H9 (cell line): ENCODE measurements around the gene ASH1L. TPM values are rescaled to one million over a fixed set of nuclear protein-coding genes. Genes with fewer than 3 reads are reported as not detected.

Experiments
- DNase-seq: peaks from one replicate; pipeline ENCODE4 v3.0.0-alpha.2; 2017
- H2AFZ ChIP-seq: one replicate; pipeline ENCODE4 v1.6.1; 2013; ENCODE audit warnings: mild to moderate bottlenecking, low read length, control low read depth, moderate library complexity
- H2AK5ac ChIP-seq: 2 replicates; pipeline ENCODE4 v1.6.1; 2013; ENCODE audit warnings: low read length, control low read depth, mixed read lengths; ENCODE audit not compliant: insufficient read length
- H2BK120ac ChIP-seq: one replicate; pipeline ENCODE4 v1.6.1; 2013; ENCODE audit warnings: low read depth, mild to moderate bottlenecking, low read length, control low read depth, inconsistent platforms; ENCODE audit not compliant: poor library complexity, severe bottlenecking
- H2BK12ac ChIP-seq: 2 replicates; pipeline ENCODE4 v1.6.1; 2013; ENCODE audit warnings: low read length, control low read depth, mixed read lengths, low read depth; ENCODE audit not compliant: insufficient read length
- H2BK15ac ChIP-seq: 2 replicates; pipeline ENCODE4 v1.6.1; 2013; ENCODE audit warnings: low read depth, low read length, control low read depth
- H2BK20ac ChIP-seq: one replicate; pipeline ENCODE4 v1.6.1; 2013; ENCODE audit warnings: low read depth, mild to moderate bottlenecking, low read length, control low read depth, inconsistent platforms; ENCODE audit not compliant: poor library complexity, severe bottlenecking
- H2BK5ac ChIP-seq: 2 replicates; pipeline ENCODE4 v1.6.1; 2013; ENCODE audit warnings: low read length, control low read depth, mixed read lengths; ENCODE audit not compliant: insufficient read length
- H3K14ac ChIP-seq: 2 replicates; pipeline ENCODE4 v1.6.1; 2013; ENCODE audit warnings: low read length, control low read depth; ENCODE audit not compliant: insufficient read depth
- H3K18ac ChIP-seq: 2 replicates; pipeline ENCODE4 v1.6.1; 2013; ENCODE audit warnings: low read depth, mild to moderate bottlenecking, mixed read lengths, low read length, control low read depth; ENCODE audit not compliant: insufficient read length
- H3K23ac ChIP-seq: 2 replicates; pipeline ENCODE4 v1.6.1; 2013; ENCODE audit warnings: low read length, control low read depth, mixed read lengths, low read depth; ENCODE audit not compliant: insufficient read length
- H3K23me2 ChIP-seq: 2 replicates; pipeline ENCODE4 v1.6.1; 2013; ENCODE audit warnings: low read depth, mild to moderate bottlenecking, mixed read lengths, low read length, control low read depth; ENCODE audit not compliant: insufficient read length, poor library complexity, severe bottlenecking
- H3K27ac ChIP-seq: 2 replicates; pipeline ENCODE4 v1.5.1; 2013; ENCODE audit warnings: low read length, control low read depth, mixed read lengths, low read depth; ENCODE audit not compliant: insufficient read length
- H3K27me3 ChIP-seq: 2 replicates; pipeline ENCODE4 v1.6.1; 2013; ENCODE audit warnings: low read length, control low read depth, inconsistent platforms; ENCODE audit not compliant: insufficient read depth
- H3K4ac ChIP-seq: 2 replicates; pipeline ENCODE4 v1.6.1; 2013; ENCODE audit warnings: low read depth, mild to moderate bottlenecking, control low read depth, inconsistent platforms, low read length, moderate library complexity
- H3K4me1 ChIP-seq: 2 replicates; pipeline ENCODE4 v1.6.1; 2013; ENCODE audit warnings: low read length, control low read depth, inconsistent platforms; ENCODE audit not compliant: insufficient read depth
- H3K4me2 ChIP-seq: 2 replicates; pipeline ENCODE4 v1.6.1; 2013; ENCODE audit warnings: low read length, control low read depth, mixed read lengths; ENCODE audit not compliant: insufficient read length, insufficient read depth
- H3K56ac ChIP-seq: 2 replicates; pipeline ENCODE4 v1.6.1; 2013; ENCODE audit warnings: low read depth, mild to moderate bottlenecking, mixed read lengths, low read length, control low read depth; ENCODE audit not compliant: insufficient read length
- H3K79me1 ChIP-seq: 2 replicates; pipeline ENCODE4 v1.6.1; 2013; ENCODE audit warnings: low read depth, mild to moderate bottlenecking, moderate library complexity, low read length, control low read depth, inconsistent platforms; ENCODE audit not compliant: insufficient read depth, poor library complexity, severe bottlenecking
- H3K79me2 ChIP-seq: 2 replicates; pipeline ENCODE4 v1.6.1; 2013; ENCODE audit warnings: low read length, control low read depth, inconsistent platforms; ENCODE audit not compliant: insufficient read depth
- H3K9ac ChIP-seq: 2 replicates; pipeline ENCODE4 v1.6.1; 2013; ENCODE audit warnings: low read length, control low read depth, mixed read lengths; ENCODE audit not compliant: insufficient read length; ENCODE audit errors: extremely low read depth
- H3K9me3 ChIP-seq: one replicate; pipeline ENCODE4 v1.6.1; 2013; ENCODE audit warnings: low read depth, low read length, inconsistent platforms; ENCODE audit not compliant: control insufficient read depth
- H3T11ph ChIP-seq: one replicate; pipeline ENCODE4 v1.6.1; 2013; ENCODE audit warnings: mild to moderate bottlenecking, low read length, control low read depth, inconsistent platforms
- H4K20me1 ChIP-seq: one replicate; pipeline ENCODE4 v1.6.1; 2013; ENCODE audit not compliant: control insufficient read depth, insufficient read length, insufficient read depth
- H4K5ac ChIP-seq: 2 replicates; pipeline ENCODE4 v1.6.1; 2013; ENCODE audit warnings: low read depth, mild to moderate bottlenecking, mixed read lengths, low read length, control low read depth; ENCODE audit not compliant: insufficient read length
- H4K8ac ChIP-seq: replicated peaks from 2 replicates; pipeline ENCODE4 v1.6.1; 2013; ENCODE audit warnings: low read length, control low read depth, mixed read lengths, low read depth; ENCODE audit not compliant: insufficient read length
- H4K91ac ChIP-seq: 2 replicates; pipeline ENCODE4 v1.6.1; 2013; ENCODE audit warnings: low read depth, mild to moderate bottlenecking, moderate library complexity, mixed read lengths, low read length, control low read depth; ENCODE audit not compliant: insufficient read length
- H3K27ac Mint-ChIP-seq, 3 experiments: 2 replicates in 2 of 3; 3 replicates in 1 of 3; pipeline ENCODE4 v1.8.0; 2020 to 2021; ENCODE audit warnings: mixed read lengths in 3 of 3, mild to moderate bottlenecking in 1 of 3, moderate library complexity in 1 of 3
- H3K27me3 Mint-ChIP-seq: 2 replicates; pipeline ENCODE4 v1.8.0; 2021; ENCODE audit warnings: low read depth, mild to moderate bottlenecking, moderate library complexity, mixed read lengths
- H3K36me3 Mint-ChIP-seq, 3 experiments: 2 replicates in 2 of 3; 3 replicates in 1 of 3; pipeline ENCODE4 v1.8.0; 2020 to 2021; ENCODE audit warnings: low read depth in 3 of 3, mixed read lengths in 3 of 3; ENCODE audit not compliant: insufficient read depth in 1 of 3
- H3K4me1 Mint-ChIP-seq, 2 experiments: 2 replicates each; pipeline ENCODE4 v1.8.0; 2020; ENCODE audit warnings: mixed read lengths in 2 of 2
- H3K4me3 Mint-ChIP-seq, 2 experiments: 2 replicates in 1 of 2; 3 replicates in 1 of 2; pipeline ENCODE4 v1.8.0; 2020 to 2021; ENCODE audit warnings: mild to moderate bottlenecking in 2 of 2, mixed read lengths in 2 of 2, moderate library complexity in 1 of 2
- H3K9me3 Mint-ChIP-seq, 2 experiments: 2 replicates in 1 of 2; 3 replicates in 1 of 2; pipeline ENCODE4 v1.8.0; 2020; ENCODE audit warnings: mild to moderate bottlenecking in 2 of 2, mixed read lengths in 2 of 2, moderate library complexity in 1 of 2
- WGBS: extraction: QIAGEN DNeasy Blood & Tissue Kit; methylation state at CpG from one replicate; pipeline ENCODE4 v1.1.7; 2013; ENCODE audit warnings: missing lambda C conversion rate, low lambda C conversion rate, mixed read lengths; ENCODE audit not compliant: insufficient read length; ENCODE audit errors: extremely low coverage; 5-methylcytosine and 5-hydroxymethylcytosine counted together
- total RNA-seq: library from RNA; stranded (reverse); gene quantifications from 2 replicates; pipeline ENCODE4 v1.2.1, GENCODE V29; 2021
- TF ChIP-seq, protein P1 (sequence below): fragments of 200-600 bp; sonication (generic); conservative IDR thresholded peaks from 3 replicates; pipeline ENCODE4 v1.8.0; 2021; ENCODE audit warnings: antibody characterized with exemption, mild to moderate bottlenecking

The ASH1L gene
- total RNA-seq, 1 experiment from 2014 or later, result 32.8 TPM

DNA sequence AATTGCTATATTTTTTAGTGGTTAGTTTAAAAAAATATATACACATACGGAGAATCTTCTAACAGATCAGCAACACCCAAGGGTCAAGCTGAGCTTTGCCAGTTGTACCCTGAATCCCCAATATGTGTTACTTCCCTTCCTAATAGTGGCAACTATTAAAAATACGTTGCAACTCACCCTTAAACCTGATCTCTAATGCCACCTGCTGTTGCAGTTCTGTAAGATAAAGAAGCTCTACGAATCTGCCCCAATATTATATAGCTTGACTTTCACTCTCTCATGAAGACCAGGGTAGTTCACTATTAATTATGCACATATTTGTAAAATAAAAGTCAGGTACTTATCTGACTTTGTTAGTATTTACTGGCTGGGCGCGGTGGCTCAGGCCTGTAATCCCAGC is 58.4 kb downstream of the ASH1L start:
- DNase-seq, result no peak
- H4K5ac ChIP-seq, result no peak overlapping the region
- H2BK20ac ChIP-seq, result no peak overlapping the region
- H2BK120ac ChIP-seq, result no peak overlapping the region
- peaks cover 3% of the 10 kb centered on the region; the same call in 1 of the 2 replicates for H3K4me1 ChIP-seq
- no peak overlapping the region for H3K18ac ChIP-seq
- no peak overlapping the region for H3K14ac ChIP-seq
- no peak overlapping the region for H4K91ac ChIP-seq
- no peak overlapping the region for H3K9ac ChIP-seq
- H3K36me3 Mint-ChIP-seq, result peaks cover 0 to 4% (median 0%) of the 10 kb centered on the region in 3 experiments; a peak in 1 of 7 replicates
- H3T11ph ChIP-seq, result no peak overlapping the region
- H3K79me1 ChIP-seq, result peaks cover 8% of the 10 kb centered on the region
- H2BK5ac ChIP-seq, result no peak overlapping the region
- peak overlapping the region in 1 of 3 experiments; percentile 31; a peak in 1 of 7 replicates for H3K27ac Mint-ChIP-seq
- WGBS, result no CpG with 5 or more reads among the region's 5 CpGs
- H2BK12ac ChIP-seq, result no peak overlapping the region
- no peak overlapping the region for H3K23ac ChIP-seq
- no peak overlapping the region for H3K56ac ChIP-seq
- H3K4ac ChIP-seq, result no peak overlapping the region
- no peaks in the 10 kb centered on the region for H3K27me3 ChIP-seq
- no peak overlapping the region for H2BK15ac ChIP-seq
- H3K9me3 Mint-ChIP-seq, result no peaks in the 10 kb centered on the region
- H3K27me3 Mint-ChIP-seq, result no peaks in the 10 kb centered on the region
- H3K4me3 Mint-ChIP-seq, result no peak overlapping the region
- peaks cover 1% of the 10 kb centered on the region; the same call in 1 of the 2 replicates for H3K79me2 ChIP-seq
- TF ChIP-seq, protein P1, sequence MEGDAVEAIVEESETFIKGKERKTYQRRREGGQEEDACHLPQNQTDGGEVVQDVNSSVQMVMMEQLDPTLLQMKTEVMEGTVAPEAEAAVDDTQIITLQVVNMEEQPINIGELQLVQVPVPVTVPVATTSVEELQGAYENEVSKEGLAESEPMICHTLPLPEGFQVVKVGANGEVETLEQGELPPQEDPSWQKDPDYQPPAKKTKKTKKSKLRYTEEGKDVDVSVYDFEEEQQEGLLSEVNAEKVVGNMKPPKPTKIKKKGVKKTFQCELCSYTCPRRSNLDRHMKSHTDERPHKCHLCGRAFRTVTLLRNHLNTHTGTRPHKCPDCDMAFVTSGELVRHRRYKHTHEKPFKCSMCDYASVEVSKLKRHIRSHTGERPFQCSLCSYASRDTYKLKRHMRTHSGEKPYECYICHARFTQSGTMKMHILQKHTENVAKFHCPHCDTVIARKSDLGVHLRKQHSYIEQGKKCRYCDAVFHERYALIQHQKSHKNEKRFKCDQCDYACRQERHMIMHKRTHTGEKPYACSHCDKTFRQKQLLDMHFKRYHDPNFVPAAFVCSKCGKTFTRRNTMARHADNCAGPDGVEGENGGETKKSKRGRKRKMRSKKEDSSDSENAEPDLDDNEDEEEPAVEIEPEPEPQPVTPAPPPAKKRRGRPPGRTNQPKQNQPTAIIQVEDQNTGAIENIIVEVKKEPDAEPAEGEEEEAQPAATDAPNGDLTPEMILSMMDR, result peak; percentile 35; the same call in 2 of the 3 replicates
- no peak overlapping the region for H3K4me2 ChIP-seq
- no peak overlapping the region for H2AK5ac ChIP-seq
- H2AFZ ChIP-seq, result no peak overlapping the region
- H3K4me1 Mint-ChIP-seq, result peaks cover 12 to 16% of the 10 kb centered on the region in 2 experiments
- H3K27ac ChIP-seq, result no peak overlapping the region
- H4K20me1 ChIP-seq, result no peaks in the 10 kb centered on the region
- no peak overlapping the region for H4K8ac ChIP-seq
- no peaks in the 10 kb centered on the region for H3K9me3 ChIP-seq
- no peaks in the 10 kb centered on the region for H3K23me2 ChIP-seq
